Muscle layer of duodenum (tissue), 2 donors: ENCODE results near the gene EMD.
"Not testable (repeated sequence)": the region's sequence is repeated elsewhere in the genome, so short reads cannot be mapped to it uniquely, and the experiment has no call there.

Source experiments
- H3K27ac ChIP-seq: one replicate; pipeline ENCODE4 v1.7.0; 2013; ENCODE audit warnings: mild to moderate bottlenecking, low read length
- H3K27me3 ChIP-seq: one replicate; pipeline ENCODE4 v1.7.0; 2013; ENCODE audit warnings: low read depth, mild to moderate bottlenecking, control low read depth, low read length
- H3K36me3 ChIP-seq, 2 donors: one replicate each; pipeline ENCODE4 v1.7.0; 2013; ENCODE audit warnings: low read length in 2 of 2, control low read depth in 1 of 2, mild to moderate bottlenecking in 1 of 2; ENCODE audit not compliant: insufficient read depth in 2 of 2, control insufficient read depth in 1 of 2
- H3K4me1 ChIP-seq, 2 donors: one replicate each; pipeline ENCODE4 v1.7.0; 2013; ENCODE audit warnings: low read length in 2 of 2, mild to moderate bottlenecking in 2 of 2, control low read depth in 1 of 2, moderate library complexity in 1 of 2; ENCODE audit not compliant: insufficient read depth in 2 of 2, control insufficient read depth in 1 of 2
- H3K4me3 ChIP-seq, 2 donors: one replicate each; pipeline ENCODE4 v1.7.0; 2013; ENCODE audit warnings: low read length in 2 of 2, low read depth in 1 of 2, mild to moderate bottlenecking in 1 of 2
- H3K9me3 ChIP-seq, 2 donors: one replicate each; pipeline ENCODE4 v1.7.0; 2013; ENCODE audit warnings: low read length in 2 of 2, control low read depth in 1 of 2, mild to moderate bottlenecking in 1 of 2; ENCODE audit not compliant: control insufficient read depth in 1 of 2
- donor health status: healthy.

Gene EMD

DNA sequence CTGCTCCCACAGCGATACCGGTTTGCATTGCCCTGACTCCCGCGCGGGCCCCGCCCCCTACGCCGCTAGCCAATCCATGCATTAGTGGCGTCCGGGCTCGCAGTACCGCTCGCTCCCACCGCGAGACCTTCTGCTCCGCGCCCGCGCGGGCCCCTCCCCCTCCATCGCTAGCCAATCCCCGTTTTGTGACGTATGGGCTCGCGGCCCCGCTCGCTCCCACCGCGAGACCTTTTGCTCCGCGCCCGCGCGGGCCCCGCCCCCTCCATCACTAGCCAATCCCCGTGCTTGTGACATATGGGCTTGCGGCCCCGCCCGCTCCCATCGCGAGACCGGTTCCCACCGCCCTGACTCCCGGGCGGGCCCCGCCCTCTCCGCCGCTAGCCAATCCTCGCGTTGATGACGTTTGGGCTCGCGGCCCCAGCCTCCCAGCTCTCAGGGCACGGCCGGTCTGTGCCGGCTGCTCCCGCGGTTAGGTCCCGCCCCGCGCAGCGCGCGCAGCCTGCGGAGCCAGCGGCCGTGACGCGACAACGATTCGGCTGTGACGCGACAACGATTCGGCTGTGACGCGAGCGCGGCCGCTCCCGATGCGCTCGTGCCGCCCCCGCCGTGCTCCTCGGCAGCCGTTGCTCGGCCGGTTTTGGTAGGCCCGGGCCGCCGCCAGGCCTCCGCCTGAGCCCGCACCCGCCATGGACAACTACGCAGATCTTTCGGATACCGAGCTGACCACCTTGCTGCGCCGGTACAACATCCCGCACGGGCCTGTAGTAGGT is at the start of gene EMD:
TSS of gene EMD (plus strand) at position 497 of the 770 bp plus-strand sequence. CDS start at position 687, 190 bp downstream.
- Histone ChIP-seq H3K36me3 (no peaks in the 10 kb centered on the region), H3K4me1 (peaks cover 4 to 17% of the 10 kb centered on the region in 2 donors), H3K27ac (peak within 1 kb of the TSS; percentile 89), H3K9me3 (no peaks in the 10 kb centered on the region), H3K27me3 (no peaks in the 10 kb centered on the region), H3K4me3 (peak within 1 kb of the TSS; percentile 57 to 68)

DNA sequence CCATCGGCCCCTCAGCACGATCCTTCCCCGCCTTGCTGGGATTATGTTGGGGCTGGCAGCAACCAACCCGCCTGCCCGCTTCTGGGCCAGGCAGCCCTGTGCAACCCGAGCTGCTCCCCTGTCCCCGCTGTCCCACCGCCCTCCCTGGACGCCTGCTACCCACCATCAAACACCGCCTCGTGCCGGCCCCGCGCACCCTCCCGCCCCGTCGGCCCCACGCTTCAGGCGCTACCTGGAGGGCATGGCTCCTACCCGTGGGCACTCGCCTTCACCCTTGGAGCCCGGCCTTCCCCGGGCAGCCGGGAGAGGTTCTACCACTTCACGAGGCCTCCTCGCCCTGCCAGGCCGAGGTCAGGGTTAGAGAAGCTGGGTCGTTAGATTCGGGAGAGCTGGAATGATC is 46.5 kb upstream of the EMD start:
- no peak overlapping the region for H3K4me3 ChIP-seq
- H3K36me3 ChIP-seq, result no peaks in the 10 kb centered on the region
- H3K4me1 ChIP-seq, result no peaks in the 10 kb centered on the region
- H3K27ac ChIP-seq, result no peak overlapping the region
- no peaks in the 10 kb centered on the region for H3K27me3 ChIP-seq
- H3K9me3 ChIP-seq, result no peaks in the 10 kb centered on the region

DNA sequence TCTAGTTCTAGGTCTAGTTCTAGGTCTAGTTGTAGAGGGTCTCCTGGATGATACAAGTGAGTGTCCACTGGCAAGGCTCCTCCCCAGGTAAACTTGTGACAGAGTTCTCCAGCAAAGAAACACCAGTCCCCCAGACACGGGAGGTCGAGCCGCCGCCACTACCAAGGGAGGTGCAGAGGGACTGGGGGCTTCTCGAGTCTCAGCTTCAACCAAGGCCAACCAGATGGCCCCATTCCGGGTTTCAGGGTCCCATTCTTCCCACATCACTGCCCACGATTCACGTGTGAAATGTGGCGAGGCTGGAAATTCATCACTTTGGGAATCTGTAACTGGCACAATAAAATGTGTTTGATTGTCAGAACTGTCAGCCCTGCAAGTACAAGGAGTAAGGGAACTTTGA is 46.0 kb upstream of the EMD start:
- Histone ChIP-seq H3K27ac (no peak overlapping the region), H3K4me1 (no peaks in the 10 kb centered on the region), H3K9me3 (no peaks in the 10 kb centered on the region), H3K36me3 (no peaks in the 10 kb centered on the region), H3K4me3 (no peak overlapping the region), H3K27me3 (no peaks in the 10 kb centered on the region)

DNA sequence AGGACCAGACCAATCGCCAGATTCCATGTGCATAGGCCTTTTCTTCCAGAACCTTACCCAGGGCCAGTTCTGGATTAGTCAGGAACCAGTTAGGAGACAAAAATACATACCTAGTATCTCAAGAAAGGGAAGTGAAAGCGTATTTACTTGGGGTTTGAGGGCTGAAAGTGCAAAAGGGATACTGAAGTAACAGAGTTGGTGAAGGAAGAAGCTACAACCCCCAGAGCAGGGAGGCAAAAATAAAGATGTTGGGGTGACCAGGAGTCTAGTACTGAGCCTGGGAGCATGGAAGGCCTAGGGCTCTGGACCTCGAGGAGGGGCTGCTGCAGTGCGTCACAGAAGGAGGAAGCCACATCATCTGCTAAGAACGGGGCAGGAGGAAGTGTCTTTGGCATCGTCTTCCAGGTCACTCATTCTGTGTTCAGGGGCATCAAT is 45.2 kb upstream of the EMD start:
- Histone ChIP-seq H3K36me3 (no peaks in the 10 kb centered on the region), H3K4me1 (no peaks in the 10 kb centered on the region), H3K9me3 (no peaks in the 10 kb centered on the region), H3K4me3 (no peak overlapping the region), H3K27me3 (no peaks in the 10 kb centered on the region), H3K27ac (no peak overlapping the region)

DNA sequence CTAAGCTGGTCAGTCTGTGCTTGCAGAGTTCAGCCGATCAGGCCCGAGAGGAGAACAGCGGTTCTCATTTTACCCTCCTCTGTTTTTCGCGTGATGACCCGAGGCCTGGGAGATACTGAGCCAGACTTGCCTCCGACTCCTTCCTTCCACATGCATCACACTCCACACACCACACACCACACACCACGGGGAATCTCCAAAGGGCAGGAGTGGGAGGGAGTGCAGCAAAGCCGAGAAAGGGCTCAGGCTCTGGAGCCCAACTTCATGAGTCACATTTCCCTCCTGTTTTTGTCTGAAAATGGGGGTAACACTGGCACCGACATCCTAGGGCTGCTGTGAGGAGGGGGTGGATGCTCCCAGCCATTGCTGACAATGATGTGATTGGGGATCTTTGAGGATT is 44.6 kb upstream of the EMD start:
- Histone ChIP-seq H3K27ac (no peak overlapping the region), H3K9me3 (no peaks in the 10 kb centered on the region), H3K27me3 (no peaks in the 10 kb centered on the region), H3K4me3 (no peak overlapping the region), H3K36me3 (no peaks in the 10 kb centered on the region), H3K4me1 (no peaks in the 10 kb centered on the region)

DNA sequence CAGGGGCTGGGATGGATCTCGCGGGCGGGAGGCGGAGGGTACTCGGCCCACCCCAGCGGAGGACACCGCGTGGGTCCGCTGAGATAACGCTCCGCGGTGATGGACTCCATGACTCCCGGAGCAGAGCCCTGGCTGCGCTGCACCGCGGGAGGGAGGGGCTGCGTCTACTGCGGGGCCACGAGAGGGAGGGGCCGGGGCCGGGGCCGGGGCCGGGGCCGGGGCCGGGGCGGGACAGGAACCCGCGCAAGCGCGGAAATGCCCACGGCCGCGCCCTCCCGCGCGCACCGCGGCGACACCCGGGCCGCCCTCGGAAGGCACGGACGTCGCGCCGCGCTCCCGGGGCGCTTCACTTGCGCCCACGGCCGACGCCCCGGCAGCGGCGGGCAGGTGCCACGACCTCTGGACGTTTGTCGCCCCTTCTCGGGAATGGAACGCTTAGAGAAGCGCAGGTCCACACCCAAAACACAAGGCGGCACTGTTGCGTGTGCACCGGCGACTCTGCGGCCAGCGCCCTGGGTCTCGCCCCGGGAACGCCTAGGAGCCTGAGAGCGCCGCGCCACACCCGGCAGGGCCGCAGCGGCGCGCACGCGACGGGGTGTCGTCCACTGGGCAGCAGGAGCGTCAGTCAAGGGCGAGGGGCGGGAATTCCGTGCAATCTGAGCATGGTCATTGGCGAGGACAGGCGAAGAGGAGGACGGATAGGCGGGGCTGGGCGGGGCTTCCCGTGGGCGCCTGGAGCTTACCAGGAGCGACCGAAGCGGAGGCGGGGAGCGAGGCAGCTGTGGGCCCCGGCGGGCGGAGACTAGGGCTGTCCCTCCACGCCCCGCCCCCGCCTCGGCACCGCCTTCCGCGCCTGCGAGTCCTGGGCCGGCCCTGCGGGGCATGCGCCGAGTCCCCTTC is 37.4 kb upstream of the EMD start:
- not testable (repeated sequence) for H3K27me3 ChIP-seq, H3K9me3 ChIP-seq, H3K36me3 ChIP-seq, H3K4me3 ChIP-seq, H3K4me1 ChIP-seq, H3K27ac ChIP-seq

DNA sequence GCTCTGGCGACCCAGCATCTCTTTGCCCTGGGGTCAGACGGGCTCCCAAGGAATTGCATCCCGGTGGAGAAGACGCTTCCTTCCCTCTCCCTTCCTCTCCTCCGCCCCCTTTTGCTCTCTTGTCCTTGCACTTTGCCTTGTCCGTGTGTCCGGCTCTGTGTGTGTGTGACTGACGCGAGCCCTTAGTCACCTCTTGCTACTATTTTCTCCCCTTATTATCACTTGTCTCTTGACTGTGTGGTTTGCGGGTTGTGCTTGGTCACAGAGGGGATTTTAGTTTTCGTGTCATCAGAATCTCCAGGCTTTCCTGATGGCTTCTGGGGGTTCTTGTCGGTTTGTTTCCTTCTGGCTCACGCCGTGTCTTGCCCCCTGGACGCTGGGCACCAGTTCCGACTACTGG is 36.0 kb upstream of the EMD start:
- H3K27me3 ChIP-seq, H3K36me3 ChIP-seq, H3K4me1 ChIP-seq, H3K27ac ChIP-seq, H3K4me3 ChIP-seq, H3K9me3 ChIP-seq: not testable (repeated sequence)

DNA sequence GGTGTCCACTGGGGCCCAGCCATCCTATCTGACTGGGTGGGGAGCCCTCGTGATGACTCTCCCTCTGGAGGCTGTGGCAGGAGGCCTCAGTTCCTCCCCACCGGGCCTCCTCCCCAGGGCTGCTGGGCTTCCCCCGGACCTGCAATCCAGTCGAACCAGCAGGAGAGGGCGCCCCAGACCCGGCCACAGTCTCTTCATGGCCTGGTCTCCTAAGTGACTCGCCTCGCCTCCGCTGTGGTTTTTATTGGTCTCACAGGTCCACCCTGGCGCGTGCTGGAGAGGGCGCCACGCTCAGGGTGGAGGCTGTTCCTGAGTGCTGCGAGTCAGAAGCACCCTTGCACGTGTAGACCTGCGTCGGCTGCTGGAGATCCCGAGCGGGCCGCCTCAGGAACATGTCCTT is 35.5 kb upstream of the EMD start:
- not testable (repeated sequence) for H3K36me3 ChIP-seq, H3K27ac ChIP-seq, H3K4me1 ChIP-seq, H3K27me3 ChIP-seq, H3K4me3 ChIP-seq, H3K9me3 ChIP-seq

DNA sequence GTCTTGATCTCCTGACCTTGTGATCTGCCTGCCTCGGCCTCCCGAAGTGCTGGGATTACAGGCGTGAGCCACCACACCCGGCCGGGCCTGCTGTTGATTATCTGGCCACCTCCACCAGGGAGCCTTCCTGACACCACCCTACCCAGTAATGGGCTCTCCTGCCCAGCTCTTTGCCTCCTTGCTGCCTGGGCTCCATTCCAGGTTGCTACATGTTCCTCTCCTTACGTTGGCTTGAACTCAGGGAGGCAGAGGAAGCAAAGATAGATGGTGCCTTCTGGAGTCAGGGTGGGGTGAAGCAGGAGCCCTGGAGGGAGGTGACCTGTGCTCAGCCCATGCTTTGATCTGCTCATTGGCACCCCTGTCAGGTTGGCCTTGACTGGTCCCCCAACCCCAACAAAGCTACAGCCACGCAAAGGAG is 31.0 kb upstream of the EMD start:
- peaks cover 9 to 45% of the 10 kb centered on the region in 2 donors for H3K36me3 ChIP-seq
- H3K9me3 ChIP-seq, result no peaks in the 10 kb centered on the region
- H3K27me3 ChIP-seq, result no peaks in the 10 kb centered on the region
- no peak overlapping the region for H3K4me3 ChIP-seq
- H3K4me1 ChIP-seq, result peaks cover 0 to 4% of the 10 kb centered on the region in 2 donors
- H3K27ac ChIP-seq, result no peak overlapping the region

DNA sequence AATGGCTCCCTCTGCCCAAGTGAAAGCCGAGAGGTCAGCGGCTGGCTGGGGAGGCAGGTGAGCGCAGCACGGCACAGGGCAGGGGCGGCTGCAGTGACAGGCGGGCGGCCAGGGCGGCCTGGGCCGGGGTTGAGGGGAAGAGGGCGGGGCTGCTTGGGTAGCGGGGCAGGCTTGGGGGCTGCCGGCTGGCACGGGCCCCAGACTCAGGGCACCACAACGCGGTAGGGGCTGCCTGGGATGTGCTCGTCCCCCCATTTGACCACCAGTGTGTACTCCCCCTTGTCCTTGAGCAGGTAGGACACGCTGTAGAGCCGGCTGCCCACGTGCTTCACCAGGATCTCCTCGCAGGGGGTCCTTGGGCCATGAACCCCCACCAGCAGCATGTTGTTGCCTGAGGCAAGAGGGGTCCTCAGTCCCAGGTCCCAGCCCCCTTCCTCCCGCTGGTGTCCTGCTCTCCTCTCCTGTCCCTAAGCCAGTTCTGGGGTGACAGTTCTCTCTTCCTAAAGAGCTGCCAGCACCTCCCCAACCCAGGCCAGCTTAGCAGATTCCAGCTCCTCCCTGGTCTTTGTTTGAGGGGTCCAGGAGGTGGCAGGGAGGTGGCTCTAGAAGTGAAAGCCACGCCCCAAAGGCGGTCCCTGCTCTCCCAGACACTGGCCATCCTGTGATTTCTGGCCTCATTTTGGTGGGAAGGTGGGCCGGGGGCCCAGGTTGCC is 30.3 kb upstream of the EMD start:
- no peaks in the 10 kb centered on the region for H3K27me3 ChIP-seq
- H3K4me3 ChIP-seq, result no peak overlapping the region
- peaks cover 0 to 4% of the 10 kb centered on the region in 2 donors for H3K4me1 ChIP-seq
- no peak overlapping the region for H3K27ac ChIP-seq
- peaks cover 15 to 52% of the 10 kb centered on the region in 2 donors for H3K36me3 ChIP-seq
- no peaks in the 10 kb centered on the region for H3K9me3 ChIP-seq

DNA sequence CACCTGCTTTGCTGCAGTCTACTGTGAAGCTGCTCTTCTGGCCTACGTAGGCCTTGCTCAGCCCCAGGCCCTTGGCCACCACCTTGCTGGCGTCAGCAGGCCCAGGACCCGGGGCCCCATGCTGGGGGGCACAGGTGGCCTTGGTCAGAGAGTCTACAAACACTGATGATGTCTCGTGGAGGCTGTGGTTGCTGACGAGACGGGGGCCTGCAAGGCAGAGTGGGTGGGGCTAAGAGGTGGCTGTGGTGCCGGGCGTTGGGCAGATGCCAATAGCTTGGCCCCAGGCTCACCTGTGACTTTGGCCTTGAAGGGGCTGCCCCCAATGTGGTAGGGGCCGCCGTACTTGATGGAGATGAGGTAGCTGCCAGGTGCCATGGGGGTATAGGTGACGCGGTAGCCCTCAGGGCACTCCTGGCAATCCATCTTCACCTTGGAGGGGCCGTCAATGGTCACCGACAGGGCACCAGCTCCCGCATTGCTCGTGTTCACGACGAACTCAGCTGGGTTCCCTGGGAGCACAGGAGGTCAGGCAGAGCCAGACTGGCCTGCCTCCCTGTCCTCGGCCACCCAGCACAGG is 29.6 kb upstream of the EMD start:
- H3K4me1 ChIP-seq, result peaks cover 0 to 4% of the 10 kb centered on the region in 2 donors

More for the DNA sequence above, 29.6 kb upstream of the EMD start:
- Histone ChIP-seq H3K27ac (no peak overlapping the region), H3K4me3 (no peak overlapping the region), H3K27me3 (no peaks in the 10 kb centered on the region), H3K36me3 (peaks cover 18 to 58% of the 10 kb centered on the region in 2 donors), H3K9me3 (no peaks in the 10 kb centered on the region)
